H9 (cell line): ENCODE results near the gene PAPLN. TPM values are rescaled to one million over a fixed set of nuclear protein-coding genes. Genes with fewer than 3 reads are reported as not detected.

Source experiments
- DNase-seq: peaks from one replicate; pipeline ENCODE4 v3.0.0-alpha.2; 2017
- H2AFZ ChIP-seq: one replicate; pipeline ENCODE4 v1.6.1; 2013; ENCODE audit warnings: mild to moderate bottlenecking, low read length, control low read depth, moderate library complexity
- H2AK5ac ChIP-seq: 2 replicates; pipeline ENCODE4 v1.6.1; 2013; ENCODE audit warnings: low read length, control low read depth, mixed read lengths; ENCODE audit not compliant: insufficient read length
- H2BK120ac ChIP-seq: one replicate; pipeline ENCODE4 v1.6.1; 2013; ENCODE audit warnings: low read depth, mild to moderate bottlenecking, low read length, control low read depth, inconsistent platforms; ENCODE audit not compliant: poor library complexity, severe bottlenecking
- H2BK12ac ChIP-seq: 2 replicates; pipeline ENCODE4 v1.6.1; 2013; ENCODE audit warnings: low read length, control low read depth, mixed read lengths, low read depth; ENCODE audit not compliant: insufficient read length
- H2BK15ac ChIP-seq: 2 replicates; pipeline ENCODE4 v1.6.1; 2013; ENCODE audit warnings: low read depth, low read length, control low read depth
- H2BK20ac ChIP-seq: one replicate; pipeline ENCODE4 v1.6.1; 2013; ENCODE audit warnings: low read depth, mild to moderate bottlenecking, low read length, control low read depth, inconsistent platforms; ENCODE audit not compliant: poor library complexity, severe bottlenecking
- H2BK5ac ChIP-seq: 2 replicates; pipeline ENCODE4 v1.6.1; 2013; ENCODE audit warnings: low read length, control low read depth, mixed read lengths; ENCODE audit not compliant: insufficient read length
- H3K14ac ChIP-seq: 2 replicates; pipeline ENCODE4 v1.6.1; 2013; ENCODE audit warnings: low read length, control low read depth; ENCODE audit not compliant: insufficient read depth
- H3K18ac ChIP-seq: 2 replicates; pipeline ENCODE4 v1.6.1; 2013; ENCODE audit warnings: low read depth, mild to moderate bottlenecking, mixed read lengths, low read length, control low read depth; ENCODE audit not compliant: insufficient read length
- H3K23ac ChIP-seq: 2 replicates; pipeline ENCODE4 v1.6.1; 2013; ENCODE audit warnings: low read length, control low read depth, mixed read lengths, low read depth; ENCODE audit not compliant: insufficient read length
- H3K23me2 ChIP-seq: 2 replicates; pipeline ENCODE4 v1.6.1; 2013; ENCODE audit warnings: low read depth, mild to moderate bottlenecking, mixed read lengths, low read length, control low read depth; ENCODE audit not compliant: insufficient read length, poor library complexity, severe bottlenecking
- H3K27ac ChIP-seq: 2 replicates; pipeline ENCODE4 v1.5.1; 2013; ENCODE audit warnings: low read length, control low read depth, mixed read lengths, low read depth; ENCODE audit not compliant: insufficient read length
- H3K27me3 ChIP-seq: 2 replicates; pipeline ENCODE4 v1.6.1; 2013; ENCODE audit warnings: low read length, control low read depth, inconsistent platforms; ENCODE audit not compliant: insufficient read depth
- H3K4ac ChIP-seq: 2 replicates; pipeline ENCODE4 v1.6.1; 2013; ENCODE audit warnings: low read depth, mild to moderate bottlenecking, control low read depth, inconsistent platforms, low read length, moderate library complexity
- H3K4me1 ChIP-seq: 2 replicates; pipeline ENCODE4 v1.6.1; 2013; ENCODE audit warnings: low read length, control low read depth, inconsistent platforms; ENCODE audit not compliant: insufficient read depth
- H3K4me2 ChIP-seq: 2 replicates; pipeline ENCODE4 v1.6.1; 2013; ENCODE audit warnings: low read length, control low read depth, mixed read lengths; ENCODE audit not compliant: insufficient read length, insufficient read depth
- H3K56ac ChIP-seq: 2 replicates; pipeline ENCODE4 v1.6.1; 2013; ENCODE audit warnings: low read depth, mild to moderate bottlenecking, mixed read lengths, low read length, control low read depth; ENCODE audit not compliant: insufficient read length
- H3K79me1 ChIP-seq: 2 replicates; pipeline ENCODE4 v1.6.1; 2013; ENCODE audit warnings: low read depth, mild to moderate bottlenecking, moderate library complexity, low read length, control low read depth, inconsistent platforms; ENCODE audit not compliant: insufficient read depth, poor library complexity, severe bottlenecking
- H3K79me2 ChIP-seq: 2 replicates; pipeline ENCODE4 v1.6.1; 2013; ENCODE audit warnings: low read length, control low read depth, inconsistent platforms; ENCODE audit not compliant: insufficient read depth
- H3K9ac ChIP-seq: 2 replicates; pipeline ENCODE4 v1.6.1; 2013; ENCODE audit warnings: low read length, control low read depth, mixed read lengths; ENCODE audit not compliant: insufficient read length; ENCODE audit errors: extremely low read depth
- H3K9me3 ChIP-seq: one replicate; pipeline ENCODE4 v1.6.1; 2013; ENCODE audit warnings: low read depth, low read length, inconsistent platforms; ENCODE audit not compliant: control insufficient read depth
- H3T11ph ChIP-seq: one replicate; pipeline ENCODE4 v1.6.1; 2013; ENCODE audit warnings: mild to moderate bottlenecking, low read length, control low read depth, inconsistent platforms
- H4K20me1 ChIP-seq: one replicate; pipeline ENCODE4 v1.6.1; 2013; ENCODE audit not compliant: control insufficient read depth, insufficient read length, insufficient read depth
- H4K5ac ChIP-seq: 2 replicates; pipeline ENCODE4 v1.6.1; 2013; ENCODE audit warnings: low read depth, mild to moderate bottlenecking, mixed read lengths, low read length, control low read depth; ENCODE audit not compliant: insufficient read length
- H4K8ac ChIP-seq: replicated peaks from 2 replicates; pipeline ENCODE4 v1.6.1; 2013; ENCODE audit warnings: low read length, control low read depth, mixed read lengths, low read depth; ENCODE audit not compliant: insufficient read length
- H4K91ac ChIP-seq: 2 replicates; pipeline ENCODE4 v1.6.1; 2013; ENCODE audit warnings: low read depth, mild to moderate bottlenecking, moderate library complexity, mixed read lengths, low read length, control low read depth; ENCODE audit not compliant: insufficient read length
- H3K27ac Mint-ChIP-seq, 3 experiments: 2 replicates in 2 of 3; 3 replicates in 1 of 3; pipeline ENCODE4 v1.8.0; 2020 to 2021; ENCODE audit warnings: mixed read lengths in 3 of 3, mild to moderate bottlenecking in 1 of 3, moderate library complexity in 1 of 3
- H3K27me3 Mint-ChIP-seq: 2 replicates; pipeline ENCODE4 v1.8.0; 2021; ENCODE audit warnings: low read depth, mild to moderate bottlenecking, moderate library complexity, mixed read lengths
- H3K36me3 Mint-ChIP-seq, 3 experiments: 2 replicates in 2 of 3; 3 replicates in 1 of 3; pipeline ENCODE4 v1.8.0; 2020 to 2021; ENCODE audit warnings: low read depth in 3 of 3, mixed read lengths in 3 of 3; ENCODE audit not compliant: insufficient read depth in 1 of 3
- H3K4me1 Mint-ChIP-seq, 2 experiments: 2 replicates each; pipeline ENCODE4 v1.8.0; 2020; ENCODE audit warnings: mixed read lengths in 2 of 2
- H3K4me3 Mint-ChIP-seq, 2 experiments: 2 replicates in 1 of 2; 3 replicates in 1 of 2; pipeline ENCODE4 v1.8.0; 2020 to 2021; ENCODE audit warnings: mild to moderate bottlenecking in 2 of 2, mixed read lengths in 2 of 2, moderate library complexity in 1 of 2
- H3K9me3 Mint-ChIP-seq, 2 experiments: 2 replicates in 1 of 2; 3 replicates in 1 of 2; pipeline ENCODE4 v1.8.0; 2020; ENCODE audit warnings: mild to moderate bottlenecking in 2 of 2, mixed read lengths in 2 of 2, moderate library complexity in 1 of 2
- CTCF ChIP-seq: fragments of 200-600 bp; sonication (generic); conservative IDR thresholded peaks from 3 replicates; pipeline ENCODE4 v1.8.0; 2021; ENCODE audit warnings: antibody characterized with exemption, mild to moderate bottlenecking
- WGBS: extraction: QIAGEN DNeasy Blood & Tissue Kit; methylation state at CpG from one replicate; pipeline ENCODE4 v1.1.7; 2013; ENCODE audit warnings: missing lambda C conversion rate, low lambda C conversion rate, mixed read lengths; ENCODE audit not compliant: insufficient read length; ENCODE audit errors: extremely low coverage; 5-methylcytosine and 5-hydroxymethylcytosine counted together
- total RNA-seq: library from RNA; stranded (reverse); gene quantifications from 2 replicates; pipeline ENCODE4 v1.2.1, GENCODE V29; 2021

PAPLN gene
- total RNA-seq, 1 experiment from 2014 or later = 8.5 TPM

GRCh38 chr14:73189651-73190050 is 47.7 kb upstream of the PAPLN start:
- no peak overlapping the region for H2BK15ac ChIP-seq
- H3K23me2 ChIP-seq = no peaks in the 10 kb centered on the region
- no peak overlapping the region for H3K14ac ChIP-seq
- H3K27me3 Mint-ChIP-seq = no peaks in the 10 kb centered on the region
- H3K4me1 ChIP-seq = no peaks in the 10 kb centered on the region
- WGBS = no CpG with 5 or more reads among the region's 3 CpGs
- no peak overlapping the region for H3K18ac ChIP-seq
- H3K4me1 Mint-ChIP-seq = no peaks in the 10 kb centered on the region
- no peak overlapping the region for H3K4me2 ChIP-seq
- H3K27ac Mint-ChIP-seq = no peak overlapping the region; a peak in 1 of 7 replicates
- no peak overlapping the region for H2BK12ac ChIP-seq
- H4K91ac ChIP-seq = no peak overlapping the region
- no peak for TF ChIP-seq CTCF
- H3K9me3 Mint-ChIP-seq = peaks cover 6 to 7% of the 10 kb centered on the region in 2 experiments
- no peak overlapping the region for H2BK5ac ChIP-seq
- no peak overlapping the region for H4K5ac ChIP-seq
- H2AFZ ChIP-seq = no peak overlapping the region
- no peaks in the 10 kb centered on the region for H3K27me3 ChIP-seq
- H3K27ac ChIP-seq = no peak overlapping the region
- no peak overlapping the region for H4K8ac ChIP-seq
- no peak overlapping the region for H3T11ph ChIP-seq
- H2BK20ac ChIP-seq = no peak overlapping the region
- no peaks in the 10 kb centered on the region for H3K79me2 ChIP-seq
- H3K4ac ChIP-seq = no peak overlapping the region
- no peak overlapping the region for H3K9ac ChIP-seq
- H4K20me1 ChIP-seq = no peaks in the 10 kb centered on the region
- H3K56ac ChIP-seq = no peak overlapping the region
- H3K36me3 Mint-ChIP-seq = peaks cover 23 to 74% (median 69%) of the 10 kb centered on the region in 3 experiments; a peak in 6 of 7 replicates
- DNase-seq = no peak
- no peak overlapping the region for H2AK5ac ChIP-seq
- no peak overlapping the region for H3K23ac ChIP-seq
- H2BK120ac ChIP-seq = no peak overlapping the region
- H3K79me1 ChIP-seq = no peaks in the 10 kb centered on the region
- no peak overlapping the region for H3K4me3 Mint-ChIP-seq
- H3K9me3 ChIP-seq = no peaks in the 10 kb centered on the region
